AG09319 (cell line): Measurements from ENCODE around the gene KRTAP4-5.
"Not testable (repeated sequence)": the region's sequence is repeated elsewhere in the genome, so short reads cannot be mapped to it uniquely, and the experiment has no call there.

ENCODE experiments used
- DNase-seq: peaks from one replicate; pipeline ENCODE4 v3.0.0-alpha.2; 2010; ENCODE audit warnings: low read depth; ENCODE audit errors: extremely low read depth
- CTCF ChIP-seq: IDR thresholded peaks from 2 replicates; pipeline ENCODE4 v1.5.1; 2011; ENCODE audit warnings: low read depth, mild to moderate bottlenecking, inconsistent platforms, low read length, moderate library complexity

The KRTAP4-5 gene

GRCh38 chr17:41149652-41149985 lies at the start of gene KRTAP4-5:
Gene KRTAP4-5, minus strand, starts transcription at chr17:41149825. Its CDS starts 58 bp downstream, at chr17:41149767.
- no peak for DNase-seq
- TF ChIP-seq CTCF: no peak

- TF ChIP-seq CTCF: no peak
- DNase-seq: no peak
Observed at GRCh38 chr17:41196068-41196467, 46.4 kb upstream of the KRTAP4-5 start.

- TF ChIP-seq CTCF: no peak
- DNase-seq: no peak
Observed at GRCh38 chr17:41190328-41190727, 40.7 kb upstream of the KRTAP4-5 start.

GRCh38 chr17:41189837-41190318 lies 40.3 kb upstream of the KRTAP4-5 start, which contains the start of gene KRTAP9-1:
Gene KRTAP9-1, plus strand, starts transcription at chr17:41189887. Its CDS starts 0 bp downstream, at chr17:41189887.
- not testable (repeated sequence) for DNase-seq

GRCh38 chr17:41186872-41187271 lies 37.2 kb upstream of the KRTAP4-5 start:
- TF ChIP-seq CTCF: no peak
- no peak for DNase-seq

- no peak for TF ChIP-seq CTCF
- no peak for DNase-seq
Observed at GRCh38 chr17:41185001-41185400, 35.4 kb upstream of the KRTAP4-5 start.

GRCh38 chr17:41184480-41184961 lies 34.9 kb upstream of the KRTAP4-5 start, which contains the start of gene KRTAP4-1:
Gene KRTAP4-1, minus strand, starts transcription at chr17:41184911. Its CDS starts 57 bp downstream, at chr17:41184854.
- TF ChIP-seq CTCF: no peak
- no peak for DNase-seq
